ENCODE data around the gene LHFPL3. TPM values are rescaled to one million over a fixed set of nuclear protein-coding genes. Genes with fewer than 3 reads are reported as not detected.

Gene LHFPL3
- total and polyA plus RNA-seq, 9 of the 15 experiments (the other 6 are each of a cell fraction or from before 2014, with no cell fraction given), result 0.21 to 0.52 TPM; not detected in 7

GRCh38 chr7:104804696-104805095 lies 476.3 kb downstream of the LHFPL3 start (continued):
- no peak for TF ChIP-seq USF1 (CRISPR knock-in tag; IDR thresholded peaks at IDR 0.05)
- no peak for TF ChIP-seq ZNF253 (CRISPR knock-in tag; conservative IDR thresholded peaks at IDR 0.05)
- TF ChIP-seq FOXJ2 (tag; IDR thresholded peaks at IDR 0.05), result no peak
- no peak for TF ChIP-seq MNT (conservative IDR thresholded peaks at IDR 0.05)

- CTCF ChIA-PET (ENCODE audit: low intra/inter-chr PET ratio), result no interaction called here
- H3K4me2 ChIP-seq (ENCODE audit: insufficient read depth, low read length), result no peak overlapping the region
- no peaks in the 10 kb centered on the region for H3K79me2 ChIP-seq (ENCODE audit: control insufficient read depth, insufficient read depth, low read length)
- no peak for FAIRE-seq
- no peaks in the 10 kb centered on the region for H3K36me3 ChIP-seq (ENCODE audit: control insufficient read depth, insufficient read depth, low read length)
- no peaks in the 10 kb centered on the region for H3K4me1 ChIP-seq (replicated peaks in 1 of 2; ENCODE audit: control insufficient read depth in 2 of 2, insufficient read depth in 2 of 2, low read length in 2 of 2)
- peaks cover 8 to 13% of the 10 kb centered on the region in 2 experiments; a peak in 4 of 5 replicates for H3K27me3 ChIP-seq (ENCODE audit: control insufficient read depth in 2 of 2, insufficient read depth in 2 of 2, low read length in 2 of 2)
- H3K27ac ChIP-seq (ENCODE audit: extremely low read depth, low read depth, low read length), result no peak overlapping the region
- no peak overlapping the region for H3K4me3 ChIP-seq
- no peak overlapping the region for H3K9ac ChIP-seq (ENCODE audit: insufficient read depth in 1 of 2, low read depth in 2 of 2, low read length in 2 of 2)
- H2AFZ ChIP-seq (ENCODE audit: low read depth, low read length), result no peak overlapping the region
- no peaks in the 10 kb centered on the region for H4K20me1 ChIP-seq (replicated peaks; ENCODE audit: control insufficient read depth, insufficient read depth, low read length)
- DNase-seq (ENCODE audit: extremely low read depth in 1 of 4, low spot score in 3 of 4), result no peak
- no peaks in the 10 kb centered on the region for H3K9me1 ChIP-seq (ENCODE audit: control insufficient read depth, insufficient read depth, low read length)
- BruUV-seq (replicated peaks), result no TSS peak
- no peaks in the 10 kb centered on the region for H3K9me3 ChIP-seq (replicated peaks; ENCODE audit: control insufficient read depth, insufficient read depth, low read depth, low read length)
- intact Hi-C loops (cut with micrococcal nuclease), result no loop called here
- in situ Hi-C loops (cut with MboI), result no loop called here
- WGBS (ENCODE audit: insufficient coverage, low coverage, missing lambda C conversion rate), result 0% methylated on average over 8 of the region's 8 CpGs
- no peak for ATAC-seq
- no peak for TF ChIP-seq HNRNPL (IDR thresholded peaks at IDR 0.05; ENCODE audit: low read depth, low read length)
- TF ChIP-seq KDM1A (IDR thresholded peaks at IDR 0.05), result no peak
- TF ChIP-seq JUNB (CRISPR knock-in tag; conservative IDR thresholded peaks at IDR 0.05), result no peak
- no peak for TF ChIP-seq HEY1 (CRISPR knock-in tag; IDR thresholded peaks at IDR 0.05; ENCODE audit: borderline replicate concordance)
- no peak for TF ChIP-seq ZNF695 (CRISPR knock-in tag; IDR thresholded peaks at IDR 0.05)
- no peak for TF ChIP-seq ZBTB33 (CRISPR knock-in tag; IDR thresholded peaks at IDR 0.05)
- TF ChIP-seq EWSR1 (IDR thresholded peaks at IDR 0.05; ENCODE audit: borderline replicate concordance, low read depth, partially characterized antibody), result no peak
- POLR2A ChIA-PET, result no interaction called here
Observed at GRCh38 chr7:104805449-104806317, 477.3 kb downstream of the LHFPL3 start.

All from K562 (cell line).